Thyroid gland (tissue), 4 donors: Measurements from ENCODE around the gene SEMA6A. TPM values are rescaled to one million over a fixed set of nuclear protein-coding genes. Genes with fewer than 3 reads are reported as not detected.

Experiments used
- DNase-seq, 2 donors: peaks; one replicate each; pipeline ENCODE4 v3.0.0-alpha.2; 2019
- H3K27ac ChIP-seq, 3 donors: fragments of 200-600 bp; sonication (generic); 1 replicate in 2 of 3; 2 replicates in 1 of 3; pipeline ENCODE4 v1.5.1; 2016 to 2019; ENCODE audit warnings: mild to moderate bottlenecking in 1 of 3, moderate library complexity in 1 of 3
- H3K27me3 ChIP-seq: fragments of 200-600 bp; sonication (generic); one replicate; pipeline ENCODE4 v1.5.1; 2019
- H3K36me3 ChIP-seq, 2 donors: fragments of 200-600 bp; sonication (generic); one replicate each; pipeline ENCODE4 v1.5.1; 2016 to 2019
- H3K4me1 ChIP-seq, 2 donors: fragments of 200-600 bp; sonication (generic); one replicate each; pipeline ENCODE4 v1.5.1; 2017 to 2019
- H3K4me3 ChIP-seq, 3 donors: fragments of 200-600 bp; sonication (generic); replicated peaks in 1 of 3; 1 replicate in 2 of 3; 2 replicates in 1 of 3; pipeline ENCODE4 v1.5.1; 2016; ENCODE audit warnings: mild to moderate bottlenecking in 1 of 3
- H3K9me3 ChIP-seq: fragments of 200-600 bp; sonication (generic); one replicate; pipeline ENCODE4 v1.5.1; 2017
- POLR2A ChIP-seq, 2 donors: fragments of 450-650 bp; IDR thresholded peaks; one replicate each; pipeline ENCODE4 v1.6.1; 2017; ENCODE audit warnings: antibody characterized with exemption in 2 of 2, mild to moderate bottlenecking in 2 of 2, moderate library complexity in 1 of 2
- WGBS, 2 donors: methylation state at CpG; one replicate each; pipeline ENCODE4 v1.1.5; 2017; 5-methylcytosine and 5-hydroxymethylcytosine counted together
- intact Hi-C: fragments of 100-400 bp; cut with DNase I; formaldehyde crosslinking; loops from one replicate; pipeline ENCODE4 v1.15.1; 2023
- total RNA-seq, 4 donors: library from RNA; depleted of rRNA; stranded (reverse); fragments of >200 nt; gene quantifications; one replicate each; pipeline ENCODE4 v1.2.3, GENCODE V29; 2016
- TF ChIP-seq, protein P1 (sequence below), 6 experiments: fragments of 200-600 bp in 3 of 6; fragments of 450-650 bp in 3 of 6; sonication (generic) in 3 of 6; IDR thresholded peaks; one replicate each; pipeline ENCODE4 v1.5.1; 2016 to 2019; ENCODE audit warnings: antibody characterized with exemption in 6 of 6, mild to moderate bottlenecking in 2 of 6, inconsistent platforms in 1 of 6, moderate library complexity in 1 of 6

The SEMA6A gene
- total RNA-seq, 4 donors from 2014 or later: 27.6 to 37.9 (median 30.4) TPM

DNA sequence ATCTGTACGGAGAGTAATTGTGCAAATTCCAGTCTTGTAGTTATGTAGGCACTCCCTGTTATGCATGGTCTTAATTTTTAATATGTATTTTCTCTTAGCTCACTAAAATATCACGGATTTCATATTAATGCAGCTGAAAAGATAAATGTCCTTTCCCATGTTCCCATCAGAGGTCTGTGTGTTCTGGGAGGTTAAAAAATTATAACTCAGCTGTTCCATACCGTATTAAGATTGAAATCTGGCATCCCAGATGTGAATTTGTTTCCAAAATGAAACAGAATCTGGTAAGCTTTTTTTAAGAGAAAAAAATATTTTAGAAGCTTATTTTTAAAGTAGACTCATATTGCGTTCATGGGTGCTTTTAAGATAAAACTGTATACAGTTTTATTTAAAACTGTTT lies 44.3 kb downstream of the SEMA6A start:
- TF ChIP-seq POLR2A (IDR thresholded peaks at IDR 0.05): no peak
- TF ChIP-seq, protein P1, sequence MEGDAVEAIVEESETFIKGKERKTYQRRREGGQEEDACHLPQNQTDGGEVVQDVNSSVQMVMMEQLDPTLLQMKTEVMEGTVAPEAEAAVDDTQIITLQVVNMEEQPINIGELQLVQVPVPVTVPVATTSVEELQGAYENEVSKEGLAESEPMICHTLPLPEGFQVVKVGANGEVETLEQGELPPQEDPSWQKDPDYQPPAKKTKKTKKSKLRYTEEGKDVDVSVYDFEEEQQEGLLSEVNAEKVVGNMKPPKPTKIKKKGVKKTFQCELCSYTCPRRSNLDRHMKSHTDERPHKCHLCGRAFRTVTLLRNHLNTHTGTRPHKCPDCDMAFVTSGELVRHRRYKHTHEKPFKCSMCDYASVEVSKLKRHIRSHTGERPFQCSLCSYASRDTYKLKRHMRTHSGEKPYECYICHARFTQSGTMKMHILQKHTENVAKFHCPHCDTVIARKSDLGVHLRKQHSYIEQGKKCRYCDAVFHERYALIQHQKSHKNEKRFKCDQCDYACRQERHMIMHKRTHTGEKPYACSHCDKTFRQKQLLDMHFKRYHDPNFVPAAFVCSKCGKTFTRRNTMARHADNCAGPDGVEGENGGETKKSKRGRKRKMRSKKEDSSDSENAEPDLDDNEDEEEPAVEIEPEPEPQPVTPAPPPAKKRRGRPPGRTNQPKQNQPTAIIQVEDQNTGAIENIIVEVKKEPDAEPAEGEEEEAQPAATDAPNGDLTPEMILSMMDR (IDR thresholded peaks at IDR 0.05): no peak
- no peaks in the 10 kb centered on the region for H3K36me3 ChIP-seq
- no peaks in the 10 kb centered on the region for H3K9me3 ChIP-seq
- no peak for DNase-seq
- intact Hi-C loops: no loop called here
- H3K4me1 ChIP-seq: peaks cover 0 to 6% of the 10 kb centered on the region in 2 donors
- no peaks in the 10 kb centered on the region for H3K27me3 ChIP-seq
- H3K4me3 ChIP-seq: no peak overlapping the region
- WGBS, 2 donors: 81 to 89% methylated on average over 4 of the region's 4 CpGs
- no peak overlapping the region for H3K27ac ChIP-seq

DNA sequence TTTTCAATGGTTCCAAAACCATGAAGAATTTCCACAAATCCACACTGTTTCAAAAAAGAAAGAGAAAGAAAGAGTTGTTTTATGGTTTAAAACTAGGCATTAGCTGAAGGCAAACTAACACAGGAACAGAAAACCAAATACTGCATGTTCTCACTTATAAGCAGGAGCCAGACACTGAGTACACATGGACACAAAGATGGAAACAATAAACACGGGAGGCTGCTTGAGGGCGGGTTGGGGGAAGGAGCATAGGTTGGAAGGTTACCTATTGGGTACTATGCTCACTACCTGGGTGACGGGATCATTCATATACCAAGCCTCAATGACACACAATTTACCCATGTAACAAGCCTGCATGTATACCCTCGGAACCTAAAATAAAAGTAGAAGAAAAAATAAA lies 45.0 kb downstream of the SEMA6A start:
- Histone ChIP-seq H3K4me1 (peaks cover 0 to 6% of the 10 kb centered on the region in 2 donors), H3K27ac (no peak overlapping the region), H3K36me3 (no peaks in the 10 kb centered on the region), H3K9me3 (no peaks in the 10 kb centered on the region), H3K27me3 (no peaks in the 10 kb centered on the region), H3K4me3 (no peak overlapping the region)
- intact Hi-C loops: no loop called here
- no peak for DNase-seq
- TF ChIP-seq, protein P1 (IDR thresholded peaks at IDR 0.05): no peak
- TF ChIP-seq POLR2A (IDR thresholded peaks at IDR 0.05): no peak
- 78 to 88% methylated on average over 4 of the region's 4 CpGs for WGBS, 2 donors

DNA sequence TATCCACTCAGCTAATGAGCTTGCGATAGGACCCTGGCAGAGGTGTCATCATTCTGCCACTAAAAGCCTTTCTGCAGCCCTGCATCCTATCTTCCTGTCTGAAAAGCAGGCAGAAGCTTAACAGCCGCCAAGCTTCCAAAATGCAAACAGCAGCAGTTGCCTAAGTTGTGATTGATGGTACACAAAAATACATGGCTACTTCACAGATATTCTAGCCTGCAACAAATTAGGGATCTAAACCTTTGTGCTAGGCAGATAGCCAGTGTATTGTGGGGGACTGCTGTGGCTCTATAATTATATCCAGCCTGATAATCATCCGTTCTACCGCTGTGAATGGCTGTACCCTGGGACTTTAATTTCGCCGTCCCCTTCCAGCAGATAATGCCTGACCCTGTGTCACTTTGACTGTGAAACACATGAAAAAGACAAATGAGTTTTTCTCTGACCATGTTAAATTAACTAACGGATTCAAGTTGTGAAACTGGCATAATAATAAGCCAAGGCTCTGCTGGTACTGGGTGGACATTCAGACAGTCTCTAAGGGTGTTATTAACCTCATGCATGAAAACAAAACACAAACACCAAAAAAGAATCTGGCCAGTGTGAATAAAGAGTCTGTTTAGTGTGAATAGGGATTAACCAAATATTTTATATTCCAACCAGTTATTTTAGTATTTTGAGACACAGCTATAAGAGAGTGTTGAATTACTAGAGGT lies 45.9 kb downstream of the SEMA6A start:
- no peaks in the 10 kb centered on the region for H3K36me3 ChIP-seq
- intact Hi-C loops: no loop called here

DNA sequence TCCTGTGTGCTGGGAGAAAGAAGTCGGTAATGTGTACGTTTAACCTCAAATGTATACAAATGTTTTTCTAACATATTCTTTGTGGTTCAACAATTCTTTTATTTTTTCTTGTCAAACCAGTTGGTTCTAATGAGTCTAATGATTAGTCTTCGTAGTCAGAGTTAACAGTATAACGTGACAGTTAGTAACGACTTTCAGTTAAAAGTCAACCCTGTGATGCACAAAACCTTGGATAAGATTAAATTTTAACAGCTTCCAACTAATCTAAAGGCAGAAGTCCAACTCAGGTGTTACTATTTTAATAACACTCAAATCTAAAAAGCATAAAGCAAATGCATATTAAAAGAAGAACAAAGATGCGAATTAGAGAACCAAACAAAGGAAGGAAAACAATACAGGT lies 47.0 kb downstream of the SEMA6A start:
- intact Hi-C loops: no loop called here
- TF ChIP-seq POLR2A (IDR thresholded peaks at IDR 0.05): no peak
- TF ChIP-seq, protein P1 (IDR thresholded peaks at IDR 0.05): no peak
- 93% methylated on average over 6 of the region's 6 CpGs for WGBS, 2 donors

More for the DNA sequence above, 45.9 kb downstream of the SEMA6A start:
- H3K9me3 ChIP-seq: no peaks in the 10 kb centered on the region
- H3K4me1 ChIP-seq: peaks cover 0 to 6% of the 10 kb centered on the region in 2 donors
- H3K4me3 ChIP-seq: no peak overlapping the region
- TF ChIP-seq, protein P1 (IDR thresholded peaks at IDR 0.05): no peak
- no peak for TF ChIP-seq POLR2A (IDR thresholded peaks at IDR 0.05)
- H3K27me3 ChIP-seq: no peaks in the 10 kb centered on the region
- WGBS, 2 donors: 61 to 81% methylated on average over 7 of the region's 7 CpGs
- no peak for DNase-seq
- H3K27ac ChIP-seq: no peak overlapping the region

DNA sequence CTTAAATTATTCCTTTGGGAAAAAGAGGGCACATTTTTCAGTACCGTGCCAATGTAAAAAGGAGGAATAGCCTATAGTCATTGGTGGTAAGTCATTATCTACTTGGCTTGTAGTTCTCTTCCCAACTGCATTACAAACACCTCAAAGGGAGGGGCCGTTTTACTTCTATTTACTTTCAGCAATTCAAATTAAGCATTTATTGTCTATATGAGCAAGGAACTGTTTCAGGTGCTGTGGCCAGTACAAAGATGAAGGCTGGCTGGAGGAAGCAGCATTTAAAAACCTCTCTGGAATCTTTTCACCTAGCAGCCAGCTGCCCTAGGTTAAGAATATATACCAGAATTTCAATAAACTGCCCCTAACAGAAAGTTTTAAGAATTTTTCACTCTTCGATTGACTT lies 48.9 kb downstream of the SEMA6A start:
- 91 to 92% methylated on average over 3 of the region's 3 CpGs for WGBS, 2 donors
- intact Hi-C loops: no loop called here
- H3K27ac ChIP-seq: no peak overlapping the region
- H3K4me1 ChIP-seq: no peaks in the 10 kb centered on the region
- no peak for DNase-seq
- no peaks in the 10 kb centered on the region for H3K9me3 ChIP-seq
- H3K4me3 ChIP-seq: no peak overlapping the region
- no peaks in the 10 kb centered on the region for H3K36me3 ChIP-seq
- H3K27me3 ChIP-seq: no peaks in the 10 kb centered on the region
- TF ChIP-seq, protein P1 (IDR thresholded peaks at IDR 0.05): no peak
- TF ChIP-seq POLR2A (IDR thresholded peaks at IDR 0.05): no peak

More for the DNA sequence above, 47.0 kb downstream of the SEMA6A start:
- H3K4me1 ChIP-seq: no peaks in the 10 kb centered on the region
- DNase-seq: no peak
- no peak overlapping the region for H3K4me3 ChIP-seq
- H3K27ac ChIP-seq: no peak overlapping the region
- no peaks in the 10 kb centered on the region for H3K27me3 ChIP-seq
- H3K36me3 ChIP-seq: no peaks in the 10 kb centered on the region
- H3K9me3 ChIP-seq: no peaks in the 10 kb centered on the region
